GM23338 (cell line): ENCODE data around the gene SLC22A17. TPM values are rescaled to one million over a fixed set of nuclear protein-coding genes. Genes with fewer than 3 reads are reported as not detected.

Source experiments
- ATAC-seq: fragments of 200-7000 bp; cut with Tn5 transposase; 3 replicates; pipeline ENCODE4 v1.9.1; 2020
- DNase-seq: peaks from one replicate; pipeline ENCODE4 v3.0.0-alpha.2; 2015; ENCODE audit warnings: low spot score
- H2AFZ ChIP-seq: fragments of 200-600 bp; sonication (generic); 2 replicates; pipeline ENCODE4 v1.8.0; 2016; ENCODE audit warnings: antibody characterized with exemption, mild to moderate bottlenecking, moderate library complexity
- H3F3A ChIP-seq: fragments of 200-600 bp; sonication (generic); replicated peaks from 2 replicates; pipeline ENCODE4 v1.8.0; 2017; ENCODE audit warnings: antibody characterized with exemption, mixed run types, low read depth
- H3K27ac ChIP-seq: fragments of 200-600 bp; sonication (generic); 2 replicates; pipeline ENCODE4 v1.6.1; 2016; ENCODE audit warnings: low read depth
- H3K27me3 ChIP-seq: fragments of 200-600 bp; sonication (generic); 2 replicates; pipeline ENCODE4 v1.8.0; 2016; ENCODE audit warnings: mild to moderate bottlenecking, mixed run types, moderate library complexity; ENCODE audit not compliant: insufficient read depth
- H3K36me3 ChIP-seq: fragments of 200-600 bp; sonication (generic); 2 replicates; pipeline ENCODE4 v1.8.0; 2016; ENCODE audit warnings: mild to moderate bottlenecking; ENCODE audit not compliant: insufficient read depth
- H3K4me1 ChIP-seq: fragments of 200-600 bp; sonication (generic); 2 replicates; pipeline ENCODE4 v1.8.0; 2016; ENCODE audit warnings: mild to moderate bottlenecking, moderate library complexity; ENCODE audit not compliant: insufficient read depth
- H3K4me2 ChIP-seq: fragments of 200-600 bp; sonication (generic); 2 replicates; pipeline ENCODE4 v1.7.1; 2017; ENCODE audit warnings: mixed run types
- H3K4me3 ChIP-seq: fragments of 200-600 bp; sonication (generic); 2 replicates; pipeline ENCODE4 v1.6.1; 2016; ENCODE audit warnings: mixed run types
- H3K79me2 ChIP-seq: fragments of 200-600 bp; sonication (generic); replicated peaks from 2 replicates; pipeline ENCODE4 v1.8.0; 2017; ENCODE audit warnings: mild to moderate bottlenecking; ENCODE audit not compliant: insufficient read depth
- H3K9me2 ChIP-seq: fragments of 200-600 bp; sonication (generic); 2 replicates; pipeline ENCODE4 v1.8.0; 2017; ENCODE audit not compliant: insufficient read depth
- H4K20me1 ChIP-seq: fragments of 200-600 bp; sonication (generic); replicated peaks from 2 replicates; pipeline ENCODE4 v1.8.0; 2017; ENCODE audit warnings: mild to moderate bottlenecking; ENCODE audit not compliant: insufficient read depth
- H3K27ac Mint-ChIP-seq: 2 replicates; pipeline ENCODE4 v1.8.0; 2020; ENCODE audit warnings: inconsistent platforms, mild to moderate bottlenecking, moderate library complexity, mixed read lengths
- H3K27me3 Mint-ChIP-seq: 3 replicates; pipeline ENCODE4 v1.8.0; 2022; ENCODE audit warnings: low read depth, mild to moderate bottlenecking, moderate library complexity, mixed read lengths, inconsistent platforms; ENCODE audit not compliant: insufficient read depth, poor library complexity
- H3K36me3 Mint-ChIP-seq: 3 replicates; pipeline ENCODE4 v1.8.0; 2021; ENCODE audit warnings: low read depth, mild to moderate bottlenecking, inconsistent platforms, moderate library complexity, mixed read lengths
- H3K4me1 Mint-ChIP-seq: 3 replicates; pipeline ENCODE4 v1.8.0; 2020; ENCODE audit warnings: mild to moderate bottlenecking, inconsistent platforms, mixed read lengths
- H3K4me3 Mint-ChIP-seq: 3 replicates; pipeline ENCODE4 v1.8.0; 2021; ENCODE audit warnings: moderate library complexity, mild to moderate bottlenecking, inconsistent platforms, mixed read lengths
- H3K9me3 Mint-ChIP-seq: 3 replicates; pipeline ENCODE4 v1.8.0; 2020; ENCODE audit warnings: moderate library complexity, mild to moderate bottlenecking, inconsistent platforms, mixed read lengths
- CREB1 ChIP-seq: fragments of 250-450 bp; sonication (Bioruptor Pico); IDR thresholded peaks from 2 replicates; pipeline ENCODE4 v1.5.0; 2020; ENCODE audit warnings: low read depth, mild to moderate bottlenecking, moderate library complexity
- CTCF ChIP-seq, 2 experiments: fragments of 200-600 bp in 1 of 2; sonication (generic) in 1 of 2; conservative IDR thresholded peaks; 2 replicates each; pipeline versions ENCODE4 v1.5.1 to v1.6.1; 2016 to 2017; ENCODE audit warnings: antibody characterized with exemption in 2 of 2, low read depth in 2 of 2, mild to moderate bottlenecking in 2 of 2, moderate library complexity in 1 of 2
- ETS1 ChIP-seq: IDR thresholded peaks from 2 replicates; pipeline ENCODE4 v1.6.1; 2016; ENCODE audit warnings: antibody characterized with exemption
- EZH2 ChIP-seq: fragments of 200-600 bp; sonication (generic); IDR thresholded peaks from one replicate; pipeline ENCODE4 v1.8.0; 2017; ENCODE audit warnings: antibody characterized with exemption, mild to moderate bottlenecking, low read depth; ENCODE audit not compliant: unreplicated experiment
- EZH2phosphoT487 ChIP-seq: fragments of 200-600 bp; sonication (generic); IDR thresholded peaks from one replicate; pipeline ENCODE4 v1.8.1; 2018; ENCODE audit warnings: antibody characterized with exemption; ENCODE audit not compliant: unreplicated experiment
- JUNB ChIP-seq: IDR thresholded peaks from one replicate; pipeline ENCODE4 v1.6.1; 2016; ENCODE audit warnings: antibody characterized with exemption; ENCODE audit not compliant: unreplicated experiment
- NANOG ChIP-seq: IDR thresholded peaks from 2 replicates; pipeline ENCODE4 v1.6.1; 2016; ENCODE audit warnings: antibody characterized with exemption, borderline replicate concordance
- POLR2AphosphoS5 ChIP-seq: IDR thresholded peaks from 2 replicates; pipeline ENCODE4 v1.6.1; 2016; ENCODE audit warnings: antibody characterized with exemption, low read depth
- REST ChIP-seq: IDR thresholded peaks from one replicate; pipeline ENCODE4 v1.6.1; 2018; ENCODE audit warnings: antibody characterized with exemption; ENCODE audit not compliant: unreplicated experiment
- STAT1 ChIP-seq: IDR thresholded peaks from one replicate; pipeline ENCODE4 v1.6.1; 2016; ENCODE audit warnings: antibody characterized with exemption; ENCODE audit not compliant: unreplicated experiment
- ZNF114 ChIP-seq: fragments of 250-450 bp; sonication (Bioruptor Pico); IDR thresholded peaks from 2 replicates; pipeline ENCODE4 v1.5.0; 2020; ENCODE audit warnings: mild to moderate bottlenecking, moderate library complexity
- ZNF331 ChIP-seq: fragments of 250-450 bp; sonication (Bioruptor Pico); IDR thresholded peaks from 2 replicates; pipeline ENCODE4 v1.5.0; 2020; ENCODE audit warnings: low read depth, mild to moderate bottlenecking, moderate library complexity
- polyA plus RNA-seq: library from polyadenylated mRNA; unstranded; fragments of >200 nt; fragmentation: Nextera tagmentation; extraction: Ambion mirVana; gene quantifications from 2 replicates; pipeline ENCODE4 v1.2.1, GENCODE V29; 2016
- total RNA-seq: library from RNA; depleted of rRNA; stranded (reverse); fragments of >200 nt; shearing (Covaris generic); gene quantifications from 2 replicates; pipeline ENCODE4 v1.2.3, GENCODE V29; 2014

SLC22A17 gene
- total and polyA plus RNA-seq, 2 experiments from 2014 or later, result 28.6 to 56.6 TPM

DNA sequence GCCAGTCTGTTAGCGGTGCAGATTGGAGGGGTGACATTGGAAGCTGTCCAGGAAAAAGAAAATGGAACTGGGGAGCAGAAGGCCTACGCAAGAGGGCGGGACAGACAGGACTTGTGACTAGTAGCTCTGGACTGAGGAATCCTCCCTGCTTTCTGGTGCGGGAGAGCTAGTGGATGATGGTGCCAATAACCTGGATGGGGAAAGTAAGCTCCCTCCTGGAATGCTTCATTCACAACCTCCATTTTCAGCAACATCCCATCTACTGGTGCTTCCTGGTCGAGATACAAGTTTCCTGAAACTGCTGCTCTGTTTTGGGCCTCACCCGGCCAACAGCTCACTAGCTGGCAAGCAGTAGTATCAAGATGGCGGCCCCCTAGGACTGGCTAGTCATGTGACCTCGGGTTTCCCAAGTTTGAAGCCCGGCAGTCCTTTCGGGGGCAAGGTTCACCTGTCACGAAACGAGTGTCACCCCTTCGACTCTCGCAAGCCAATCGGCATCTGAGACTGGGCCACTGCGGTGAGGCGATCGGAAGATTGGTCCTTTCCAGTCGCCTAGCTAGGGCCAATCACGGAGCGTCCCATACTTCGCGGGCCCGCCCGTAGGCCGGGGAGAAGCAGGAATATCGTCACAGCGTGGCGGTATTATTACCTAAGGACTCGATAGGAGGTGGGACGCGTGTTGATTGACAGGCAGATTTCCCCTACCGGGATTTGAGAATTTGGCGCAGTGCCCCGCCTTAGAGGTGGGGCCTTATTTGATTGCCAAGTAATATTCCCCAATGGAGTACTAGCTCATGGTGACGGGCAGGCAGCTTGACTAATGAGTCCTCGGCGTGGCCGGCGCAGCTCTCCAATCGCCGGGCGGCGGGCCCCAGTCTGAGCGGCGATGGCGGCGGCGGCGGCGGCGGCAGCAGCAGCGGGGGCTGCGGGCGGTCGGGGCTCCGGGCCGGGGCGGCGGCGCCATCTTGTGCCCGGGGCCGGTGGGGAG is 31.8 kb downstream of the SLC22A17 start, which contains the start of gene PABPN1 (continued):
- TF ChIP-seq ZNF114 (CRISPR knock-in tag), result no peak
- TF ChIP-seq CREB1 (CRISPR knock-in tag), result peak; percentile 89
- no peak for TF ChIP-seq ZNF331 (CRISPR knock-in tag)
- no peak for TF ChIP-seq NANOG
- no peak for TF ChIP-seq EZH2phosphoT487
- TF ChIP-seq JUNB, result no peak
- TF ChIP-seq CTCF (conservative IDR thresholded peaks at IDR 0.05; ENCODE audit: low read depth in 2 of 2), result no peak
- no peak for TF ChIP-seq REST
- no peak for TF ChIP-seq STAT1
- TF ChIP-seq POLR2AphosphoS5, result peak; percentile 58

DNA sequence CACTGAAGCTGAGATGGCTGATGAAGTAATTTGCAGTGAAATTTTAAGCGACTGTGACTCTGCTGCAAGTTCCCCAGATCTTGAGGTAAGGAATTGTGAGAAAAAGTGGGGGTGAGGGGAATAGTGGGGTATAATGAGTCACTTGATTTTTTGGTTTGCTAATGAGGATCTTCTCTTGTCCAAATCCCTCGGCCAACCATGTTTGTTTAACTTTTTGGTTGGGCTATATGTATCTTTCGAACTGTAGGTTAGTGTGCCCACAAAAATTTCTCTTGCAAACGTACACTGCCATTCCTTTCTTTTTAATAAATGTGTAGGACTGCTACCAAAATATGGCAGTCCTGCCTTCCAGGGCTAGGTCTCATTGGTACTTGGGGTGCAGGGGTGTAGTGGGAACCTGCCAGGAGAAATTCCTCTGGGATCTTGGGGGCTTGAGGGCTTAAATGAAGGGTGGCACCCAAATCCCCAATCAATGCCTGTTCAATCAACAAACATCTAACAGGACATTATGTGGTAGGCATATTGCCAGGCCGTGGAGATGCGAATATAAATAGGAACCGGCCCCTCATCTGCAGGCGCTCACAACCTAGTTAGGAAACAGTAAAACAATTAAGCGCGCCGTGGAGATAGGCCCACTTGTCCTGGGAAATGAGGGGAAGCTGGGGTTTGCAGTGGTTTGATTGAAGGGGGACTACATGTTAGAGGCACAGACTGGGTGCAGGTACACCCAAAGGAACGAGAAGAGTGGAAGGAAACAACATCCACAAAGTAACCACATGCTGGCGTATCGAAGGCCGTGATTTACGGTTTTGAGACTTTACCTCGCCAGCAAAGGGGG is 32.7 kb downstream of the SLC22A17 start:
- Mint-ChIP-seq H3K4me1 (peaks cover 26% of the 10 kb centered on the region), H3K4me3 (peak overlapping the region; percentile 83), H3K9me3 (no peaks in the 10 kb centered on the region), H3K27me3 (peaks cover 11% of the 10 kb centered on the region), H3K36me3 (peaks cover 31% of the 10 kb centered on the region), H3K27ac (peak overlapping the region; percentile 99)
- Histone ChIP-seq H3K79me2 (peaks cover 21% of the 10 kb centered on the region), H3K4me2 (peak overlapping the region; percentile 53), H3F3A (peaks cover 27% of the 10 kb centered on the region; the same call in 1 of the 2 replicates), H3K9me2 (peaks cover 7% of the 10 kb centered on the region; the same call in 1 of the 2 replicates), H3K27me3 (no peaks in the 10 kb centered on the region), H3K36me3 (peaks cover 25% of the 10 kb centered on the region), H3K4me1 (peaks cover 10% of the 10 kb centered on the region), H4K20me1 (0 out of 2 replicates have a peak, but pooled peaks cover 9% of the 10 kb centered on the region), H3K4me3 (peak overlapping the region; percentile 44), H3K27ac (peak overlapping the region; percentile 92), H2AFZ (no peak overlapping the region)
- ATAC-seq (no peak), DNase-seq (no peak)
- TF ChIP-seq STAT1 (no peak), ZNF114 (CRISPR knock-in tag) (no peak), REST (no peak), EZH2phosphoT487 (no peak), ETS1 (no peak), EZH2 (no peak), NANOG (no peak), JUNB (no peak)
